Nephron progenitor cell (in vitro differentiated cells): ENCODE results near the gene MGAT4B.
A peak's percentile ranks its signal among the peaks of the same experiment; 100 is the strongest.
"Not testable (repeated sequence)": the region's sequence is repeated elsewhere in the genome, so short reads cannot be mapped to it uniquely, and the experiment has no call there.

Experiments used
- DNase-seq: peaks from one replicate; pipeline ENCODE4 v3.0.0; 2021
- H3K27ac Mint-ChIP-seq: 2 replicates; pipeline ENCODE4 v1.8.0; 2021; ENCODE audit warnings: mild to moderate bottlenecking, moderate library complexity, mixed read lengths
- H3K27me3 Mint-ChIP-seq: 2 replicates; pipeline ENCODE4 v1.8.0; 2021; ENCODE audit warnings: mild to moderate bottlenecking, low read depth, mixed read lengths; ENCODE audit not compliant: poor library complexity
- H3K36me3 Mint-ChIP-seq: 2 replicates; pipeline ENCODE4 v1.8.0; 2021; ENCODE audit warnings: low read depth, mixed read lengths
- H3K4me1 Mint-ChIP-seq: 2 replicates; pipeline ENCODE4 v1.8.0; 2021; ENCODE audit warnings: mixed read lengths
- H3K4me3 Mint-ChIP-seq: 2 replicates; pipeline ENCODE4 v1.8.0; 2021; ENCODE audit warnings: mild to moderate bottlenecking, moderate library complexity, mixed read lengths
- H3K9me3 Mint-ChIP-seq: 2 replicates; pipeline ENCODE4 v1.8.0; 2021; ENCODE audit warnings: mild to moderate bottlenecking, moderate library complexity, mixed read lengths
- TF ChIP-seq, protein P1 (sequence below): fragments of 200-600 bp; sonication (generic); IDR thresholded peaks from 2 replicates; pipeline ENCODE4 v1.5.0; 2021; ENCODE audit warnings: antibody characterized with exemption

The MGAT4B gene

DNA sequence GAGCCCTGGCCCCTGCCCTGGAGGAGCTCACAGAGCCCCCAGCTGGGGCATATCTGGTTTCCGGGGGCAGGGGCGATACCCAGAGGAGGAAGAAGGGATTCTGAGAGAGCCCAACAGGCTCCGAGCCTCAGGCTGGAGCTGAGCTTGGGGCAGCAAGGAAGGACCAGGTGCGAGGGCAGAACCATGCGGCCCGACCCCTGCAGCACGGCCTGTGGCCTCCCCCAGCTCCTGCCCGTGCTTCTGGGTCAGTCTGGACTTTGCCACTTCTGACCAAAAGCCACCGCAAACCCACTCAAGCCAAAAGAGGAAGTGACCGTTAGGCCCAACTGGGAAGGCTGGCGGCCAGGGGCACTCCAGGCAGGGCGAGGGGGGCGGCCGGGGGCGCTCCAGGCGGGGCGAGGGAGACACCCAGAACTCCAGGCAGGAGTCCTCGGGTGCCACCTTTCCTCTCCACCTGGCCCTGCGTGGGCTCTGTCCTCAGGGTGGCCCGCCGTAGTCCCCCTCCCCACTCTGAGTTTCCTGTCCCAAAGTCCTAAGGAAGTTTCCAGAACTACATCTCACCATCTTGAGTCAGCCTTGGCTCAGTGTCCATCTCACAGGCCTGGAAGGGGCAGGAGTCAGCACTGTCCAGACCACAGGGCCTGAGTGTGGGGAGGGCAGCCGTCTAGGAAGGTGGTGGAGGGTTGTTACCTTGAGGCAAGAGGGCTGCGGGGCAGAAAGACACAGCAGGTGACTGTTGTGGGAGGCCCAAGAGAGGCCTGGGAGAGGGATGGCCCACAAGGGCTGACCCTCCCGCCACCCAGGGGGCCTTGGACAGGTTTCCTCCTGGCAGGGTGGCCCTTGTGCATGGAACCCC is 13.8 kb downstream of the MGAT4B start:
- Mint-ChIP-seq H3K36me3 (peaks cover 23% of the 10 kb centered on the region), H3K27me3 (peaks cover 3% of the 10 kb centered on the region), H3K4me3 (no peak overlapping the region), H3K4me1 (peaks cover 11% of the 10 kb centered on the region), H3K9me3 (peaks cover 8% of the 10 kb centered on the region), H3K27ac (no peak overlapping the region)
- no peak for DNase-seq
- TF ChIP-seq, protein P1, sequence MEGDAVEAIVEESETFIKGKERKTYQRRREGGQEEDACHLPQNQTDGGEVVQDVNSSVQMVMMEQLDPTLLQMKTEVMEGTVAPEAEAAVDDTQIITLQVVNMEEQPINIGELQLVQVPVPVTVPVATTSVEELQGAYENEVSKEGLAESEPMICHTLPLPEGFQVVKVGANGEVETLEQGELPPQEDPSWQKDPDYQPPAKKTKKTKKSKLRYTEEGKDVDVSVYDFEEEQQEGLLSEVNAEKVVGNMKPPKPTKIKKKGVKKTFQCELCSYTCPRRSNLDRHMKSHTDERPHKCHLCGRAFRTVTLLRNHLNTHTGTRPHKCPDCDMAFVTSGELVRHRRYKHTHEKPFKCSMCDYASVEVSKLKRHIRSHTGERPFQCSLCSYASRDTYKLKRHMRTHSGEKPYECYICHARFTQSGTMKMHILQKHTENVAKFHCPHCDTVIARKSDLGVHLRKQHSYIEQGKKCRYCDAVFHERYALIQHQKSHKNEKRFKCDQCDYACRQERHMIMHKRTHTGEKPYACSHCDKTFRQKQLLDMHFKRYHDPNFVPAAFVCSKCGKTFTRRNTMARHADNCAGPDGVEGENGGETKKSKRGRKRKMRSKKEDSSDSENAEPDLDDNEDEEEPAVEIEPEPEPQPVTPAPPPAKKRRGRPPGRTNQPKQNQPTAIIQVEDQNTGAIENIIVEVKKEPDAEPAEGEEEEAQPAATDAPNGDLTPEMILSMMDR, result no peak

DNA sequence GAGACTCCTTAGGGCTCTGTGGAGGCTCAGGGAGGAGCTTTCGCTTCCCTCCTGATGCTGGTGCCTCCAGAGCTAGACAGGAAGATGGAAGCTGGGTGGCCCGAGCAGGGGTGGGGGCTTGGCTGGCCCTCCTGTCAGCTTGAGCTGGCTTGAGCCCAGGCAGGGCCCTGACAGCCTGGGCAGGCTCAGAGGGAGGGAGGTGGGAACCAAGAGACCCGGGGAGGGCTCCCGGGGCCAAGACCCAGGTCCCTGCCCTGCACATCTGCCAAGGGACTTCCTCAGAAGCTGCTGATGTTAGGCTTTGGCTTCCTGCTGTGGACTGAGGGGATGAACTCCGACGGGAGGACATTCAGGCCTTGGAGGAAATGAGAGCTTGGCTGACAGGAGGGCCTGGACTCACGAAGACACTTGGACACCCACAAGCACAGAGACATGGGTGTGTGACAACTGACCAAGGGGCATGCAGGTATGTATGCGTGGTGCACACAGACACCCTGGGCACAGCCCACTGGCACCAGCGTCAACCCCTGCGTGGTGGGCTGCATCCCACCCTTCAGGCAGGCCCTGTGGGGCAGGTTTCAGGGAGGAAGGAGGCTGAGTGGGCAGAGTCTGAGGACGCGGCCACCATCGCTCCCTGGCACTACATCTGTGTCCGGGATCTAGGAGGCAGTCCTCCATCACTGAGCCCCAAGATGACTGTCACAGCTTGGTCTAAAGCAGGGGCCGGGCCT is 14.6 kb downstream of the MGAT4B start:
- Mint-ChIP-seq H3K27me3 (peaks cover 3% of the 10 kb centered on the region), H3K36me3 (peaks cover 22% of the 10 kb centered on the region), H3K4me1 (peaks cover 11% of the 10 kb centered on the region), H3K4me3 (no peak overlapping the region), H3K9me3 (peaks cover 8% of the 10 kb centered on the region), H3K27ac (no peak overlapping the region)
- no peak for DNase-seq
- TF ChIP-seq, protein P1, result no peak

- not testable (repeated sequence) for H3K4me3 Mint-ChIP-seq, H3K4me1 Mint-ChIP-seq, H3K27ac Mint-ChIP-seq, DNase-seq, H3K27me3 Mint-ChIP-seq, H3K9me3 Mint-ChIP-seq
- H3K36me3 Mint-ChIP-seq, result peaks cover 28% of the 10 kb centered on the region
Measured at GRCh38 chr5:179789278-179789677, 17.4 kb downstream of the MGAT4B start.

- Mint-ChIP-seq H3K27me3 (peaks cover 3% of the 10 kb centered on the region), H3K4me3 (no peak overlapping the region), H3K27ac (no peak overlapping the region), H3K36me3 (peaks cover 36% of the 10 kb centered on the region), H3K4me1 (no peaks in the 10 kb centered on the region), H3K9me3 (peaks cover 8% of the 10 kb centered on the region)
- TF ChIP-seq, protein P1, result no peak
- no peak for DNase-seq
Measured at GRCh38 chr5:179788193-179788854, 18.3 kb downstream of the MGAT4B start.

DNA sequence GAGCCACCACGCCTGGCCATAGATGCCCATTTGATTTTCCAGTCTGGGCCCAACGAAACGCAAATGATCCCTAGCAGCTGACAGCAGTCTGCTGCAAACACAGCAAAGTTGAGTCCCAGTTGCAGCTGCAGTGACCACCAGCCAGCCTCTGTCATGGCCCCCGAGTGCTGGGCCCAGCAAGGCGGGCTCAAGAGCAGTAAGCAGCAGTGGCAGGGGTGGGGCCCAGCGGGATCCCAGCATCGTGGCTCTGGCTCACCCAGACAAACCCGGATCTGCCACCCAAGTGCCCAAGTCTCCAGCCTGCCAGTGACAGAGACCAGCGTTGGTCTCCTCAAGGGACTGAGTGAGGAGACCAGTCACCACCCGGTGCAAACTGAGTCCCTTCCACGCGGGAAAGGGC is 19.8 kb downstream of the MGAT4B start:
- H3K4me3 Mint-ChIP-seq, result no peak overlapping the region
- no peak for DNase-seq
- H3K27ac Mint-ChIP-seq, result no peak overlapping the region
- peaks cover 8% of the 10 kb centered on the region for H3K9me3 Mint-ChIP-seq
- H3K27me3 Mint-ChIP-seq, result peaks cover 3% of the 10 kb centered on the region
- peaks cover 8% of the 10 kb centered on the region for H3K4me1 Mint-ChIP-seq
- peaks cover 49% of the 10 kb centered on the region for H3K36me3 Mint-ChIP-seq
- TF ChIP-seq, protein P1, result no peak

DNA sequence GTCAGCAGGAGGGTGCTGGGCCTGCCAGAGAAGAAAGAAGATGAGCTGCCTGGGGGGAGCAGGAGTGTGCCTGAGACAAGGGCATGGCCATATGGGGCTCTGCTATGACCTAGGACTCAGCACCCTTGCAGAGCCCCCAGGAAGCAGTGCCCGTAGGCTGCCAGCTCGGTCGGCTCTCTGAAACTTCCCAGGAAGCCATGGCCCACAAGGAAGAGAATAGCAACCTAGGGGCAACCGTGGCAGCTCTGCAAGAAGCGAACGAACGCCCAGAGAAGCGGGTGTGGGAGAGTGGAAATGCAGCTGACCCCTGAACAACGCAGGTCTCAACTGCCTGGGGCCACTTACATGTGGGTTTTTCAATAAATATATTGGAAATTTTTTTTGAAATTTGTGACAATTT is 23.5 kb downstream of the MGAT4B start:
- Mint-ChIP-seq H3K9me3 (no peaks in the 10 kb centered on the region), H3K27ac (peak overlapping the region; percentile 42)
- DNase-seq, result no peak

More for the DNA sequence above, 23.5 kb downstream of the MGAT4B start:
- no peak overlapping the region for H3K4me3 Mint-ChIP-seq
- TF ChIP-seq, protein P1, result no peak
- peaks cover 71% of the 10 kb centered on the region for H3K36me3 Mint-ChIP-seq
- peaks cover 6% of the 10 kb centered on the region for H3K27me3 Mint-ChIP-seq
- peaks cover 8% of the 10 kb centered on the region for H3K4me1 Mint-ChIP-seq
